HepG2 (cell line): Measurements from ENCODE around the gene SOCS3. TPM values are rescaled to one million over a fixed set of nuclear protein-coding genes. Genes with fewer than 3 reads are reported as not detected.

Experiments
- BRD4 ChIP-seq: sonication (generic); formaldehyde crosslinking; IDR thresholded peaks from 2 replicates; pipeline ENCODE4 v1.4.0; 2020; ENCODE audit warnings: missing genetic modification reagents
- CBFB ChIP-seq: sonication (generic); formaldehyde crosslinking; IDR thresholded peaks from 2 replicates; pipeline ENCODE4 v1.4.0; 2020; ENCODE audit warnings: missing genetic modification reagents
- JUN ChIP-seq: sonication (generic); formaldehyde crosslinking; IDR thresholded peaks from 2 replicates; pipeline ENCODE4 v1.4.0; 2020; ENCODE audit warnings: mild to moderate bottlenecking, missing genetic modification reagents
- KLF13 ChIP-seq: sonication (generic); formaldehyde crosslinking; IDR thresholded peaks from 2 replicates; pipeline ENCODE4 v1.4.0; 2020; ENCODE audit warnings: mild to moderate bottlenecking, missing genetic modification reagents
- MEIS2 ChIP-seq: sonication (generic); formaldehyde crosslinking; IDR thresholded peaks from 2 replicates; pipeline ENCODE4 v1.9.0; 2021; ENCODE audit warnings: mild to moderate bottlenecking, missing genetic modification reagents
- SMAD1 ChIP-seq: sonication (generic); formaldehyde crosslinking; IDR thresholded peaks from 2 replicates; pipeline ENCODE4 v1.4.0; 2020; ENCODE audit warnings: missing genetic modification reagents, low read depth, mild to moderate bottlenecking, borderline replicate concordance
- SP1 ChIP-seq, 2 experiments: fragments of 450-650 bp in 1 of 2; sonication (generic) in 1 of 2; formaldehyde crosslinking in 1 of 2; IDR thresholded peaks; 2 replicates each; pipeline versions ENCODE4 v1.4.0 to v1.6.1; 2016 to 2020; ENCODE audit warnings: missing genetic modification reagents in 1 of 2
- SP4 ChIP-seq: sonication (generic); formaldehyde crosslinking; IDR thresholded peaks from 2 replicates; pipeline ENCODE4 v1.8.1; 2023; ENCODE audit warnings: mild to moderate bottlenecking, missing genetic modification reagents
- TERF1 ChIP-seq: sonication (generic); formaldehyde crosslinking; IDR thresholded peaks from 2 replicates; pipeline ENCODE4 v1.8.0; 2022; ENCODE audit warnings: mild to moderate bottlenecking, missing genetic modification reagents, moderate library complexity
- TRAFD1 ChIP-seq: sonication (generic); formaldehyde crosslinking; IDR thresholded peaks from 2 replicates; pipeline ENCODE4 v1.5.1; 2020; ENCODE audit warnings: missing genetic modification reagents, mild to moderate bottlenecking, borderline replicate concordance
- ZNF160 ChIP-seq: sonication (generic); formaldehyde crosslinking; IDR thresholded peaks from 2 replicates; pipeline ENCODE4 v1.8.0; 2022; ENCODE audit warnings: mild to moderate bottlenecking, inconsistent platforms, missing genetic modification reagents
- ZNF282 ChIP-seq: fragments of 450-650 bp; IDR thresholded peaks from 2 replicates; pipeline ENCODE4 v1.6.1; 2018; ENCODE audit not compliant: partially characterized antibody
- ZNF460 ChIP-seq: sonication (generic); formaldehyde crosslinking; IDR thresholded peaks from 2 replicates; pipeline ENCODE4 v1.5.1; 2020; ENCODE audit warnings: missing genetic modification reagents, mild to moderate bottlenecking, borderline replicate concordance
- ZNF484 ChIP-seq: sonication (generic); formaldehyde crosslinking; IDR thresholded peaks from 2 replicates; pipeline ENCODE4 v1.5.1; 2020; ENCODE audit warnings: mild to moderate bottlenecking, low read depth, missing genetic modification reagents, borderline replicate concordance
- ZNF572 ChIP-seq: sonication (generic); formaldehyde crosslinking; IDR thresholded peaks from 2 replicates; pipeline ENCODE4 v1.5.1; 2020; ENCODE audit warnings: mild to moderate bottlenecking, missing genetic modification reagents
- ZNF639 ChIP-seq: conservative IDR thresholded peaks from 2 replicates; pipeline ENCODE4 v1.6.1; 2018; ENCODE audit warnings: missing genetic modification reagents
- ZNF75D ChIP-seq: sonication (generic); formaldehyde crosslinking; IDR thresholded peaks from 2 replicates; pipeline ENCODE4 v1.8.1; 2023; ENCODE audit warnings: missing genetic modification reagents, mild to moderate bottlenecking, borderline replicate concordance
- polyA plus RNA-seq, 8 experiments: library from polyadenylated mRNA; depleted of rRNA in 3 of 8; stranded (reverse) in 7 of 8; unstranded in 1 of 8; fragments of >200 nt; fragmentation: Illumina TruSeq in 4 of 8; extraction: Trizol in 4 of 8; gene quantifications; 2 replicates each; pipeline versions ENCODE4 v1.2.1 to v1.2.3, GENCODE V29; 2011 to 2016; ENCODE audit warnings: low read depth in 4 of 8, missing spikeins in 1 of 8, mixed read lengths in 1 of 8; ENCODE audit not compliant: insufficient read depth in 1 of 8
- total RNA-seq, 5 experiments: library from RNA; depleted of rRNA; stranded (reverse); fragments of >200 nt; fragmentation: Illumina TruSeq; extraction: Trizol; gene quantifications; 2 replicates each; pipeline ENCODE4 v1.2.3, GENCODE V29; 2016; ENCODE audit warnings: low read depth in 1 of 5
- TF ChIP-seq, protein P1 (sequence below): sonication (generic); formaldehyde crosslinking; IDR thresholded peaks from 2 replicates; pipeline ENCODE4 v1.5.0; 2020; ENCODE audit warnings: mild to moderate bottlenecking, missing genetic modification reagents, borderline replicate concordance
- TF ChIP-seq, protein P2 (sequence below): sonication (generic); formaldehyde crosslinking; IDR thresholded peaks from 2 replicates; pipeline ENCODE4 v1.5.1; 2020; ENCODE audit warnings: missing genetic modification reagents, mild to moderate bottlenecking, borderline replicate concordance

The SOCS3 gene
- total and polyA plus RNA-seq, 2 of the 13 experiments (the other 11 are each of a cell fraction or from before 2014, with no cell fraction given): 0.77 to 2.4 TPM

DNA sequence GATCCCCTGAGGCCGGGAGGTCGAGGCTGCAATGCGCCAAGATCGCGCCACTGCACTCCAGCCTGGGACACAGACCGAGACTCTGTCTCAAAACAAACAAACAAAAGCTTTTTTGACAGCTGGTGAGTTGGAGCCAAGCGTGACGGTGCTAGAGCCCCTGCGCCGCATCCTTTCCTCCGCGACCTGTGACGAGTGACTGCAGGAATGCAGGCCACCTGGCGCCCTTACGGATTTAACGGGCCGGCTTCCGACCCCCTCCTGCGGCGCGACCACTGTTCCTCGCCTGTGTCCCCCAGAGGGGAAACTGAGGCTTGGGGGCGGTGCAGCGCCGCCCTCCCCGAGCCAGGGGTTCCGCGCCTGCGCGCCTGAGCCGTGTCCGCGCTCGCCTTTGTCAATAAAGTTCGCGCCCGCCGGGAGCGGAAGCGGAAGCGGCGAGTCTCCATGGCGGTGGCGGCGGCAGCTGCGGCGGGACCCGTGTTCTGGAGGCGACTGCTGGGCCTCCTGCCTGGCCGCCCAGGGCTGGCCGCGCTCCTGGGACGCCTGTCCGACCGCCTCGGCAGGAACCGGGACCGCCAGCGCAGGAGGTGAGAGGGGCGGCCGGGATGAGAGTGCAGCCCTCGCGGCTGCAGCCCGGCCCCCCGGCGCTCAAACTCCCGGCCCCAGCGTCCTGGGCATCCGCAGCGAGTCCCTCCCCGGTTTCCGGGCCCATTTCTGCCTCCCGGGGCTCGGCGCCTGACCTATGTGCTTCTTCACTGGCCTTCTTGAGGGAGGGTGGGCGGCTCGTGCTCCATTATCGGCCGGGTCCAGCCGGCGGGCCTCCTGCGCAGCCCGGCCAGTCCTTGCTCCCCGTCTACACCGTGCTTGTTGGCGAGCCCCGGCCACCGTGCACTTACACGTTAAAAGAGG lies 18.6 kb upstream of the SOCS3 start, which contains the start of gene PGS1 (continued):
- 0 out of 2 replicates have a peak, but pooled peaks have one; percentile 69 for TF ChIP-seq TERF1 (CRISPR knock-in tag)
- no peak for TF ChIP-seq SP1 (IDR thresholded peaks at IDR 0.05)
- peak; percentile 82 for TF ChIP-seq SP1 (CRISPR knock-in tag; IDR thresholded peaks at IDR 0.05)
- TF ChIP-seq ZNF460: peak; percentile 48; the same call in 1 of the 2 replicates
- no peak for TF ChIP-seq ZNF572
- peak; percentile 96; the same call in 1 of the 2 replicates for TF ChIP-seq SMAD1
- no peak for TF ChIP-seq ZNF75D (CRISPR knock-in tag)
- no peak for TF ChIP-seq TRAFD1 (CRISPR knock-in tag)
- peak; percentile 61; the same call in 1 of the 2 replicates for TF ChIP-seq MEIS2 (CRISPR knock-in tag)
- no peak for TF ChIP-seq ZNF282
- TF ChIP-seq CBFB: peak; percentile 88
- no peak for TF ChIP-seq ZNF160 (CRISPR knock-in tag)
- TF ChIP-seq, protein P1, sequence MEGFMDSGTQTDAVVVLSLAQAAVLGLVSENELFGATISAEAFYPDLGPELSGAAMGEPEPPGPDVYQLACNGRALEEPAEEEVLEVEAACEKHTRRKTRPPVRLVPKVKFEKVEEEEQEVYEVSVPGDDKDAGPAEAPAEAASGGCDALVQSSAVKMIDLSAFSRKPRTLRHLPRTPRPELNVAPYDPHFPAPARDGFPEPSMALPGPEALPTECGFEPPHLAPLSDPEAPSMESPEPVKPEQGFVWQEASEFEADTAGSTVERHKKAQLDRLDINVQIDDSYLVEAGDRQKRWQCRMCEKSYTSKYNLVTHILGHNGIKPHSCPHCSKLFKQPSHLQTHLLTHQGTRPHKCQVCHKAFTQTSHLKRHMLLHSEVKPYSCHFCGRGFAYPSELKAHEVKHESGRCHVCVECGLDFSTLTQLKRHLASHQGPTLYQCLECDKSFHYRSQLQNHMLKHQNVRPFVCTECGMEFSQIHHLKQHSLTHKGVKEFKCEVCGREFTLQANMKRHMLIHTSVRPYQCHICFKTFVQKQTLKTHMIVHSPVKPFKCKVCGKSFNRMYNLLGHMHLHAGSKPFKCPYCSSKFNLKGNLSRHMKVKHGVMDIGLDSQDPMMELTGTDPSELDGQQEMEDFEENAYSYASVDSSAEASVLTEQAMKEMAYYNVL (CRISPR knock-in tag): peak; percentile 90
- TF ChIP-seq, protein P2, sequence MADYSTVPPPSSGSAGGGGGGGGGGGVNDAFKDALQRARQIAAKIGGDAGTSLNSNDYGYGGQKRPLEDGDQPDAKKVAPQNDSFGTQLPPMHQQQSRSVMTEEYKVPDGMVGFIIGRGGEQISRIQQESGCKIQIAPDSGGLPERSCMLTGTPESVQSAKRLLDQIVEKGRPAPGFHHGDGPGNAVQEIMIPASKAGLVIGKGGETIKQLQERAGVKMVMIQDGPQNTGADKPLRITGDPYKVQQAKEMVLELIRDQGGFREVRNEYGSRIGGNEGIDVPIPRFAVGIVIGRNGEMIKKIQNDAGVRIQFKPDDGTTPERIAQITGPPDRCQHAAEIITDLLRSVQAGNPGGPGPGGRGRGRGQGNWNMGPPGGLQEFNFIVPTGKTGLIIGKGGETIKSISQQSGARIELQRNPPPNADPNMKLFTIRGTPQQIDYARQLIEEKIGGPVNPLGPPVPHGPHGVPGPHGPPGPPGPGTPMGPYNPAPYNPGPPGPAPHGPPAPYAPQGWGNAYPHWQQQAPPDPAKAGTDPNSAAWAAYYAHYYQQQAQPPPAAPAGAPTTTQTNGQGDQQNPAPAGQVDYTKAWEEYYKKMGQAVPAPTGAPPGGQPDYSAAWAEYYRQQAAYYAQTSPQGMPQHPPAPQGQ (CRISPR knock-in tag): peak; percentile 88
- TF ChIP-seq BRD4: peak; percentile 85; the same call in 1 of the 2 replicates
- peak; percentile 81; the same call in 1 of the 2 replicates for TF ChIP-seq ZNF639
- TF ChIP-seq SP4: 0 out of 2 replicates have a peak, but pooled peaks have one; percentile 71
- peak; percentile 96; the same call in 1 of the 2 replicates for TF ChIP-seq KLF13 (CRISPR knock-in tag)
- TF ChIP-seq JUN: peak; percentile 33; the same call in 1 of the 2 replicates
- peak; percentile 91; the same call in 1 of the 2 replicates for TF ChIP-seq ZNF484 (CRISPR knock-in tag)
